Activated CD8-positive, alpha-beta memory T cell treated with anti-CD3 and anti-CD28 coated beads, Interleukin-2, amount 50 U/mL, for 1 hour (primary cell): ENCODE results near the gene TTYH1.

Source experiments
- DNase-seq: peaks from one replicate; pipeline ENCODE4 v3.0.0-alpha.2; 2020; ENCODE audit errors: extremely low read depth

Gene TTYH1

DNA sequence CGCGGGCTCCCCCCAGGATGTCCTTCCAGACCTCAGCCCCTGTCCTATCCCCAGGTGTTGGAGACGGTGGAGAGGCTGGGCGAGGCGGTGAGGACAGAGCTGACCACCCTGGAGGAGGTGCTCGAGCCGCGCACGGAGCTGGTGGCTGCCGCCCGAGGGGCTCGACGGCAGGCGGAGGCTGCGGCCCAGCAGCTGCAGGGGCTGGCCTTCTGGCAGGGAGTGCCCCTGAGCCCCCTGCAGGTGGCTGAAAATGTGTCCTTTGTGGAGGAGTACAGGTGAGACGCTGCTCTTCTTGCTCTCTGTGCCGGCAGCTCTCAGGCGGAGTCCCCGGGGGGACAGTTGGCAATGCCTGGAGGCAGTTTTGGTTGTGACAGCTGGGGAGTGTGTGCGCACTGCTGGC lies 6.9 kb downstream of the TTYH1 start:
- DNase-seq: no peak

DNA sequence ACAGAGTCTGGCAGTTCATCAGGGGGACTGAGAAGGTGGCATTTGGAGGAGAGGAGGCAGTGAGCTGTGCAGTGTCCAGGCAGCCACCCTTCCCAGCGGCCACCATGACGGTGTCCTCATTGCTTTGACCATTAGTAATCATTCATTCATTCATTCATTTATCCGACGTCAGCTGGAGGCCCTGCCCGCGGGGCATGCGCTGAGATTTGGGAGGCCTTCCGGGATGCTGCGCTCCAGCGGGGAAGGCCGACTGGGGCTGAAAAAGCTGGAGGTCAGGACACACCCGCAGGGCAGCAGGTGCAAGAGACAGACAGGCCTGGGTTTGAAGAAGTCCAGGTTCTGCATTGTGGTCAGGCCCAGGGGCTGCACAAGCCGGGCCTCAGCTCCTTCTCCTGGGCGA lies 8.9 kb downstream of the TTYH1 start:
- DNase-seq: no peak

DNA sequence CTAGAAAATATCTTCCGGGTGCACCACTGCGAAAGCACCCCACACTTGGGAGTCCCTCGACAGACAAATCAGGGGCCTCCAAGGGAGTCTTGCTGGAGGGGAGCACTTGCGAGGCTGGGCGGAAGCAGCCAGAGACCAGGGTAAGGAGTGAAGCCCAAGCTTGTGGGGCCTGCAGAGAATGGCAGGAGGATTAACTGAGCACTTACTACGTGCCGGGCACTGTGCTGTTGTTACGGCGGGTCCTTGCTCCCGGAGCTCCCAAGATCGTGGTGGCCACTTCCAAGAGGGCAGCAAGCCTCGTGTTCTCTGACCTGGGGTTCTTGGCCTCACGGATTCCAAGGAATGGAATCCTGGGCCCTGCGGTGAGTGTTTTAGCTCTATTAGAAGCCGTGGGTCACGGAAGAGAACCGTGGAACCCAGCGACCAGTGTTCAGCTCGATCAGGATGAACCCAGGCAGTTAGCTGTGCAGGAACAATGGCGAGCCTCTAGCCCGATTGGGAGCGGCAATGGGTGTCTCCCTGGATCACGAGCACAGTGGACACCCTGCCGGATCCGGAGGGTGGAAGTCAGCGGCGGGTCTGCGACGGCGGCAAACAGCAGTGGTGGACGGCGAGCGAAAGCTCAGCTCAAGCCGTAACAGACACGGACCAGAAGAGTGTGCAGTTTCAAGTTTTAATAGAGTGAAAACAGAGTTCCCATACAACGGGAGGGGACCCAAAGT lies 9.6 kb downstream of the TTYH1 start:
- DNase-seq: no peak

DNA sequence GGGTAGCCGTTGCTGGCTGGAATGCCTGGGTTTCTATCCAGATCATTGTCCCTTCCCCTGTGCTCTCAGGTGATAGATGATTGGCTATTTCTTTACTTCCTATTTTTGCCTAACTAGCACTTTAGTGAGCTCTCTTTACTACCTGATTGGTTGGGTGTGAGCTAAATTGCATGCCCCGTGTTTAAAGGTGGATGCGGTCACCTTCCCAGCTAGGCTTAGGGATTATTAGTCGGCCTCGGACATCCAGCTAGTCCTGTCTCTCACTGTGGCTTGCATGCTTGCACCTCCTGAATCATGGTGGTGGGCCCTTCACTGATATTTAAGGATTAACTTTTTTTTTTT lies 10.1 kb downstream of the TTYH1 start:
- no peak for DNase-seq

DNA sequence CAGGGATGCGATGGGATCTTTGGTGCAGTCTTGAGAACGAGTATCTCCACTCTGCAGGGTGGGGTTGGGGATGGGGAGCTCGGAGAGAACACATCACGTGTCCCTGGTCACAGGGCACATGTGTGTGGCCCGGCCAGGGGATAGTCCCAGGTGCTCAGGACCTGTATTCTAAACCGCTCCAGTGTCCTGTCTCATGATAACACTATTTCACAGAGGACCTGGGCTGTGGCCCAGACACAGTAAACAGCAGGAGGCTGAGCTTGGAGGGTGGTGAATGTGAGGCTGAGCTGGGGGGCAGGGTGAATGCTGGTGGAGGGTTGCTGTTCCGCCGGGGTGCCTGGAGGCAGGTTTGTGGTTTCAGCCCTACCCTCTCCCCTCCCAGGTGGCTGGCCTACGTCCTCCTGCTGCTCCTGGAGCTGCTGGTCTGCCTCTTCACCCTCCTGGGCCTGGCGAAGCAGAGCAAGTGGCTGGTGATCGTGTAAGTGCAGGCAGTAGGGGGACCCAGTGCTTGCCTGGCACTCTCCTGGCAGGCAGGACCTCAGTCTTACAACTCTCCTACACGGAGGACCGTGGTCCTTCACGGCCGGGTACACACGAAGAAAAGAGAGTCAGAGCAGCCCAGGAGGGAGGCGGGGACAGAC lies 11.1 kb downstream of the TTYH1 start:
- DNase-seq: no peak

DNA sequence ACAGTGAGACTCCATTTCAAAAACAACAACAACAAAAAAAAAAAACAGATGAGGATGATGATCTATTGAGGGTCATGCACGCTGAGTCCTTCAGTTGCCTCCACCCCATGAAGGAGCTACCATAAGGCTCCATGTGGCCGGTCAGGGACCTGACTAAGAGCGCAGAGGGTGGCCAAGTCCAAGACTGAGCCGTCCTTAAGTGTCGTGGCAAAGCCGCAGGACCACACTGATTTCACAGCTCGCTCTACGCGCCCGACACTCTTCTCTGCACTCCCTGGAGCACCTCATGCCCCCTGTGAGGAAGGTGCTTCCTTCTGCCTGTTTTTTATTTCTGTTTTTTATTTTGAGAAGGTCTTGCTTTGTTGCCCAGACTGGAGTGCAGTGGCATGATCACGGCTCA lies 12.3 kb downstream of the TTYH1 start:
- no peak for DNase-seq

DNA sequence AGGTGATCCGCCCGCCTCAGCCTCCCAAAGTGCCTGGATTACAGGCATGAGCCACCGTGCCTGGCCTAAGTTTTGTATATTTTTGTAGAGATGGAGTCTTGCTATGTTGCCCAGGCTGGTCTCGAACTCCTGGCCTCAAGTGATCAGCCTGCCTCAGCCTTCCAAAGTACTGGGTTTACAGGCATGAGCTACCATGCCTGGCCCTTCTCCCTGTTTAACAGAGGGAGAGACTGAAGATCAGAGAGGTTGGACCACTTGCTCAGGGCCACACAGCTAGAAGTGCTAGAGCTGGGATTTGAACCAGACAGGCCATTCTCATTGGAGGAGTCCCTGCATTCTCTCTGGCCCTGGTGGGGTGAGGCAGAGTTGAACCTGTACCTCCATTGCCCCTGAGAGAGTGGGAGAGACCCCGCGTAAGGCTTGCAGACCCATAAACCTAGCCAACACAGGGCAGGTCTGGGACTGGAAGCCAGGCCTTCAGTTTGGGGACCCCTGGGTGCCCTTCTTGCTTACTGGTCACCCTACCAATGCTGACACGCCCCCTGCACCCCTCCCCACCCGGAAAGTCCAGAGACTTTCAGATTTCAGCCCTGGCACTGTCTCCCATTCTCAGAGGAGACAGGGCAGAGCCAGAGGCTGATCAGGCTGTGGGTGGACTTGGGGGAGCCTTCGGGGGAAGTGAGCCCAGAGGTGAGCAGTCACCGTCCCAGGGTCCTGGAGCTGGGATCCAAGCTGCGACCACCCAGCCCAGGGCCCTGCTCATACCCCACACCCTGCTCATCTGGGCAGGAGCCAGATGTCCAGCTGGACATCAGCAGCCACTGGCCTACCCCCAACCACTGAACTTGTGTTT lies 13.3 kb downstream of the TTYH1 start:
- no peak for DNase-seq

DNA sequence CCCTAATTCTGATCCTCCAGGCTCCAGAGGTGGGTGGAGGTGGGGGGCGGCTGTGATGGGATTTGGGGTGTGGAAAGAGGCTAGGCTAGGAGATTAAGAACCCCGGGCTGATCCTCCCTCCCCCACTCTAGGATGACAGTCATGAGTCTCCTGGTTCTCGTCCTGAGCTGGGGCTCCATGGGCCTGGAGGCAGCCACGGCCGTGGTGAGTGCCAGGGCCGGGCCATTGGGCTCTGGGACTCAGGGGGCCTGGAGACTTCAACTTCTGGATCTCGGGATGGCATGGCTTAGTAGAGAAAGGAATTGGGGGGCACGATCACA lies 13.9 kb downstream of the TTYH1 start:
- no peak for DNase-seq

DNA sequence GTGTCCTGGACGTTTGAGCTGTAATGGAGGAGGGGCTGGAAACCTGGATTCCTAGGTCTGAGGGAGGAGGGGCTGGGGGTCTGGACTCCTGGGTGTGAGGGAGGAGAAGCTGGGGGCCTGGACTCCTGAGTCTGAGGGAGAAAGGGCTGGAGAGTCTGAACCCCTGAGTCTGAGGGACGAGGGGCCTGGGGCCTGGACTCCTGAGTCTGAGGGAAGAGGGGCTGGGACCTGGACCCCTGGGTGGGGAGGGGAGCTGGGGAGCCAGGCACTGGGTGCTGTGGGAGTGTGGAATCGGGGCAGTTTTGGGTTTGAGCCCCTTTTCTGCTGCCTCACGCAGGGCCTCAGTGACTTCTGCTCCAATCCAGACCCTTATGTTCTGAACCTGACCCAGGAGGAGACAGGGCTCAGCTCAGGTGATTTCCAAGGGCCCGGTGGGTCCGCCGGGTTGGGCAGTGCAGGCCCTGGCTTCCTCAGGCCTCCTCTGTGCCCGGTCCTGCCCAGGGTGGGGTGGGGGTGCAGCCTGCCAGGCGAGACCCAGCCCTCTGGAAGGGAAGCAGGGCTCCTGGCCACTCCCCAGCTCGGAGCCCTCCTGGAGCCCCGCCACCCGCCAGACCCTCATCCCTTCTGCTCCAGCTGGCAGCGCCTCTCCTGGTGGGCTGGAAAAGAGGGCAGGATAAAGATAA lies 14.4 kb downstream of the TTYH1 start:
- DNase-seq: no peak

DNA sequence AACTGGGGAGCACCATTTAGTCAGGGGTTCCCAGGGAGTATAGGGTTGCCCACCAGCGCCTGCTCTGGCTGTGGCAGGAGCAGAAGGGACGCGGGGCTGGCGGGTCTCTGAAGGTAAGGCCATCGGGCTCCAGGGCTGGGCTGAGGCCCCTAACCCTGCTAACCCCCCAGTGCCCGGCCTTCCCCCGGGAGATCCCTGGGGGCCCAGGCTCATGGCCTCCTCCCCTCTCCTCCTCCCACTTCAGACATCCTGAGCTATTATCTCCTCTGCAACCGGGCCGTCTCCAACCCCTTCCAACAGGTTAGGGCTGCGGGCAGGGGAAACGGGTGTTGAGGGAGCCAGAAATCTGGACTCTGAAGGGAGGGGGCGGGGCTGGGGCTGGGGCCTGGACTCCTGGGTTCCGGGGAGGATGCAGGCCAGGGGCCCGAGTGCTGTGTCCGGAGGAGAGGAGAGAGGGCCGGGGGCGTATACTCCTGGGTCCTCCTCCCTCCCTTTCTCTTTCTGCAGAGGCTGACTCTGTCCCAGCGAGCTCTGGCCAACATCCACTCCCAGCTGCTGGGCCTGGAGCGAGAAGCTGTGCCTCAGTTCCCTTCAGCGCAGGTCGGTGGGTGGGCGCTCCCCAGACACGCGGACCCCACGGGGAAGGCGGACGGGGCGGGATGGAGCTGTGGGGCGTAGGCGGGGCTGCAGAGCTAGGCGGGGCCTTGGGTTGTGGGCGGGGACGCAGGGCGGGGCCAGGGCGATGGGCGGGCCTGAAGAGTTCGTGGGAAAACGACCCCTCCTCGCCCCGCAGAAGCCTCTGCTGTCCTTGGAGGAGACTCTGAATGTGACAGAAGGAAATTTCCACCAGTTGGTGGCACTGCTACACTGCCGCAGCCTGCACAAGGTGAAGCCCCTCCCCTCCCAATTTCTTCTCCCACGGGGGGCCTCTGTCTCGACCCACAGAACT lies 15.3 kb downstream of the TTYH1 start:
- no peak for DNase-seq

DNA sequence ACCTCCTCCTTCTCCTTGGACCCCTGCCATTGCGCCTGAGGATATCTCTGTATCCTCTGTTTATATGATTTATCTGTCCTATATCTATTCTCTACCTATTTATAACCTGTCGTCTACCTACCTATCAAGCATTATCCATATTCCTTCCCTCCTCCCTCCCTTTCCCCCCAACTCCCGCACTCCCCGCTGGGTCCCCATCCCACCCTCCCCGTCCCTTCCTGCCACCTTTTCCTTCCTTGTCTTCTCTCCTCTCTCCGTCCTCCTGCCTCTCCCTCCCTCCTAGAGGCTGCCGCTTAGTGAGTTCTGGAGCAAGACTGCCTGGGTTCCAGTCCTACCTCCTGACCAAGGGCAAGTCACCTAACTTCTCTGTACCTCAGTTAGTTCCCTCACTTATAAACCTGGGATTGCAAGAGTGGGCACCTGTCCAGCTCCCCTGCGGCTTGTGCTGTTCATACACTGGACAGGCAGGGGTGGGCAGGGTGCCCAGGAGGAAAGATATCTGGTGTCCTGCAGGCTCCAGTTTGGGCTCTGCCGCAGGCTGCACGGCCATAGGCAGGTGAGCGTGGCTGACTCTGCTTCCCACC lies 16.1 kb downstream of the TTYH1 start:
- DNase-seq: no peak

DNA sequence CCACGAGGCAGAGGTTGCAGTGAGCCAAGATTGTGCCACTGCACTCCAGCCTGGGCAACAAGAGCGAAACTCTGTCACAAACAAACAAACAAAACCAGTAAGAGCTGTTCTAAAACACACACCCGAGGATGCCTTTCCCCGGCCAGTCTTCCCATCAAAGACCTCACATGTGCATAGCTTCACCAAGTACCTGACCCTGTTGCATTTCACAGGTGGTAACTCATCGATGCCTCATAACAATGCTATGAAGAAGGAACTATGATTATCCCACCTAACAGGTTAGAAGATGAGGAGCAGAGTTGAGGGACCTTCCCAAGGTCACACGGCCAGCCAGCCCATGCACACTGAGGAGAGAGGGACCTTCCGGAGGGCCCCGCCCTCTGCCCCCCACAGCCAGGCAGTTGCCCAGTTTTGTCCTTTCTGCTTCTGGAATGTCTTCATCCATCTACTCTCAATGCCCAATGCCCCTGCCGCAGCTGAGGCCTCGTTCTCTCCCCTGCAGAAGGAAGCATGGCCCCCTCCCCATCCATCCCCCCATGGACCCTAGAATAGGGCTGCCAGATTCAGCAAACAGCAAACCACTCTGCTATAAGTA lies 17.0 kb downstream of the TTYH1 start:
- no peak for DNase-seq

DNA sequence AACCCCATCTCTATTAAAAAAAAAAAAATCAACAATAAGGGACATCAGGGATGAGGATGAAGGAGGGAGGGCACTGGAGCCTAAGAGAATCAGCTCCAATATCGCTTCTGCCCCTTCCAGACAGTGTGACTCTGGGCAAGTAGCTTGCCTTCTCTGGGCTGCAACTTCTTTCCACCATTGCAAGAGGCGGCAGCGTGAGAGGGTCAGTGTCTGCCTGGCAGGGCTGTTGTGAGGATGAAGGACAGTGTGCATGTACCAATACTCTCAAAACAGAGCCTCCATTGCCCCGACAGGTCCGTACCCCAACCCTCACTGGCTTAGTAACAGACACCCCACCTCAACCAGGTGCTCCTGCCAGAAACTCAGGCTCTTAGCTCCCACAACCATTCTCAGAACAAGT lies 18.4 kb downstream of the TTYH1 start:
- DNase-seq: no peak

DNA sequence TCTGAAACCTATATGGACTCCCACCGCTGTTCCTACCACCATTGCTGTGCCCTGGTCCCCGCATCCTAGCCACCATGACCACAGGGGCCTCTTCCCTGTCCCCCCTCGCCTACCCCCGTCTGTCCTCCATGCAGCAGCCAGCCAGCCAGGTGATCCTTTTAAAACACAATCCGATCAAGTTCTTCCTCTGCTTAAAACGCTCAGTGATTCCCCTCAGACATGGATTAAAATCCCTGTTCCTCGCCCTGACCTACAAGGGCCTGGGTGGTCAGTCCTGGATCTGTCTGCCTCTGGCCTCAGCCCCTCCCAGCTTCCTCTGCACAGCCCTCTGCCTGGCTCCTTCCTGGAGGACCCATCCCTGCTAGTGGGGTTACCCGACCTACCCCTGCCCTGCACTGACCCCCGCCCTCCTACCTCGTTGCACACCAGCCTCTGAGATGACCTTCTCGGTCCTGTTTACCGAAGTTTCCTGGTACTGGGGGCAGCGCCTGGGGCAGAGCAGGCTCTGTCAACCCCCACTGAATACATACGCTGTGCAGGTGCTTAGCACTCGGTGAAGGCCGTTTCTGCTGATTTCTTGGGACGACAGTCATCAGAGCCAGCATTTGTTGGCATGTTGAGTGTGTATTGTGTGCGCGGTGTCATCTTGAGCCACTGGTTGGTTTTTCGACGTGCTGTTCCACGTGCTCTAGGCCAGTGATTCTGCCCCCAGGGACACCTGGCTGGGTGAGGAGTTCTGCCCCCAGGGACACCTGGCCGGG lies 19.0 kb downstream of the TTYH1 start:
- DNase-seq: no peak

DNA sequence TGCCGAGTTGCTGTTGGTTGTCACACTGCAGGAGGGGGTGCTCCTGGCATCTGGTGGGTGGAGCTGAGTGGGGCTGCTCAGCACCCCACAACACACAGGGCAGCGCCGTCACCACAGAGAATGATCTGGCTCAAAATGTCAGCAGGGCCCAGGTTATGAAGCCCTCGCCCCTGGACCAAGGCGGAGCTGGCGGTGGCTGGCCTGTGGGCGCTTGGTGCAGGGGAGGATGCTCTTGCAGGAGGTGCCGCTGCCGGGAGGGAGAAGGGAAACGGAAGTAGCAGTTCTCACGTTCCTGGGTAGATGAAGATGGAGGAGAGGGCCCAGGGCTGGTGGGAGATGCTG lies 19.6 kb downstream of the TTYH1 start:
- DNase-seq: no peak

DNA sequence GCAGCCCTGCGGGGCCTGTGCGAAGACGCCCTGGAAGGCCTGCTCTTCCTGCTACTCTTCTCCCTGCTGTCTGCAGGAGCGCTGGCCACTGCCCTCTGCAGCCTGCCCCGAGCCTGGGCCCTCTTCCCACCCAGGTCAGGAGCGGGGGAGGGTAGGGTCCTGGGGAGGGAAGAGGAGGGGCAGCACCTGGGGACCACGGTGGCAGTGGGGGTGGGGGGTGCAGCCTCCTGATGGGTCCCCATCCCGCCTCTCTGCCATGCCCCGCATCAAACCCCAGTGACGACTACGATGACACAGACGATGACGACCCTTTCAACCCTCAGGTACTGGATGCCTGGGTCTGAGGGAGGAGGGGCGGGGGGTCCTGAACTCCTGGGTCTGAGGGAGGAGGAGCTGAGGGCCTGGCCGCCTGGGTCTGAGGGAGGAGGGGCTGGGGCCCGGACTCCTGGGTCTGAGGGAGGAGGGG lies 20.3 kb downstream of the TTYH1 start:
- DNase-seq: no peak

DNA sequence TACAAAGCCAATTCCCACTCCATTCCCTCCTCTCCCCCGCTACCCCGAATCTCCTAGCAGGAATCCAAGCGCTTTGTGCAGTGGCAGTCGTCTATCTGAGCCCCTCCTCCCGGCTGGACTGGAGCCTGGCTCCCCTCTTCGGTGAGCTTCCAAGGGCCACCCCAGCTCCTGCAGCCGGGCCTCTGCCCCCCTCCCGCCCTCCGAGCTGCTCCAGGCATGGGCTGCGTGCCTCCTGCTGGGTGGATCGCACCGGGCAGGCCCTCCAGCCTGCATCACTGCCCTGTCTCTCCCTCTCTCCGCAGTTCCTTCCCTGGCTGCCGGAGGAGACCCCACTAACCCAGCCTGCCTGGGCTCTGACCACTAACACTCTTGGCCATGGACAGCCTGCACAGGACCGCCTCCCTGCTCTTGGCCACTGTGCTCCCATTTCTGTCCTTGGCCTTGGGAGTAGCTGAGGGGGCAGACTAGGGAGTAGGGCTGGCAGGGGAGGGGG lies 20.8 kb downstream of the TTYH1 start:
- no peak for DNase-seq

DNA sequence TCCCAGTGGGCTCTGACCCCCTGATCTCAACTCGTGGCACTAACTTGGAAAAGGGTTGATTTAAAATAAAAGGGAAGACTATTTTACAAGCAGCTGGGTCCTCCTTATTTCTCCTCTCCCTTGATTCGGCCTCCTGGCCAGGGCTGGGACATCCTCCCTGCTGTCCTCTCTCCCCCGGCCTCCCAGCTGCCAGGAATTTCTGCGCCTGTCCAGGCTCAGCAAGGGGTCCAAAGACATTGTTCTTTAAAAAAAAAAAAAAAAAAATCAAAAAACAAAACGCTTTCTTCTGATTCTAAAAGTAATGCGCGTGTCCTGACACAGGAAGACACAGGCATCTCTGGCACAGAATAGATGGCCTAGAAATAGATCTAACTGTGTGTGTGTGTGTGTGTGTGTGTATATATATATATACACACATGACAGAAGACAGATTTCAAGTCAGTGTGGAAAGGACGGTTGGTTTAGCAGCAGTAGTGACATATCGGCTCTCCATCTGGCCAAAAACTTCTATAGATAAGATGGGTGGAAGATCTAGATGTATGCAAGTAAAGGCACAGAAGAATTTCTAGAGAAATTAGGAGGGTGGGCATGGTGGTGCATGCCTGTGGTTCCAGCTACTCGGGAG lies 21.5 kb downstream of the TTYH1 start:
- DNase-seq: no peak

DNA sequence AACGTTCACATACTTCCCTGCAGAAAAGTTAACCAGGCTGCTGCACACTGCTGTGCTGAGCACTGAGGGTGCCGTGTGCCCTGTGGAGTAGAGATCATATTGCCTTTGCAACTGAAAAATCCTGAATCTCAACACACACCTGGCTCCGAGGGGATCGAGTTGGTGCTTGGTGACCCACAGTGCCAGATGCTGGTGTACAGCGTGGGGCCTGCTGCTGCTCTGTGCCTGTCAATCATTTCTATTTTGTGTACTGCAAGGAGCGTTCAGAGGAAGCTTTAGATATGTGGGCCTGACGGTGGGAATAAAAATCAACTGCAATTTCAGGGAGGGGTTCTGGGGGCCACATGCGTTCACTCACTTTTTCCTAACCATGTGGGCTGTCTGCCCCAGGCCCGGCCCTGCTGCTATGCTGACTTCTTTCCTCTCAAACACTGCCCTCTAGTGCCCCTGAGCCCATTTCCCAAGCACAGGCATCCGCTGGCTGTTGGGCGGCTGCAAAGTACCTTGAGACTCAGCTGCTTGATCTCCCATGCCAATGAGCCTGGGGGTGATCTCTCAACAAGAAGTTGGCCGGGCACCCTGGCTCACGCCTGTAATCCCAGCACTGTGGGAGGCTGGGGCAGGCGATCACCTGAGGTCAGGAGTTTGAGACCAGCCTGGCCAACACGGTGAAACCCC lies 24.0 kb downstream of the TTYH1 start:
- no peak for DNase-seq
